Stomach (tissue), 4 donors: ENCODE results near the gene FDXR.

Experiments
- POLR2A ChIP-seq, 4 donors: fragments of 450-650 bp; IDR thresholded peaks; one replicate each; pipeline ENCODE4 v1.6.1; 2016; ENCODE audit warnings: antibody characterized with exemption in 4 of 4, control low read depth in 2 of 4, mild to moderate bottlenecking in 1 of 4, moderate library complexity in 1 of 4
- POLR2AphosphoS5 ChIP-seq, 3 donors: sonication (generic); formaldehyde crosslinking; IDR thresholded peaks; one replicate each; pipeline ENCODE4 v1.6.1; 2016; ENCODE audit warnings: antibody characterized with exemption in 3 of 3
- TF ChIP-seq, protein P1 (sequence below), 7 experiments: fragments of 450-650 bp in 4 of 7; fragments of 200-600 bp in 3 of 7; sonication (generic) in 3 of 7; IDR thresholded peaks; one replicate each; pipeline ENCODE4 v1.5.1; 2016 to 2019; ENCODE audit warnings: antibody characterized with exemption in 7 of 7, control low read depth in 2 of 7, mild to moderate bottlenecking in 1 of 7

DNA sequence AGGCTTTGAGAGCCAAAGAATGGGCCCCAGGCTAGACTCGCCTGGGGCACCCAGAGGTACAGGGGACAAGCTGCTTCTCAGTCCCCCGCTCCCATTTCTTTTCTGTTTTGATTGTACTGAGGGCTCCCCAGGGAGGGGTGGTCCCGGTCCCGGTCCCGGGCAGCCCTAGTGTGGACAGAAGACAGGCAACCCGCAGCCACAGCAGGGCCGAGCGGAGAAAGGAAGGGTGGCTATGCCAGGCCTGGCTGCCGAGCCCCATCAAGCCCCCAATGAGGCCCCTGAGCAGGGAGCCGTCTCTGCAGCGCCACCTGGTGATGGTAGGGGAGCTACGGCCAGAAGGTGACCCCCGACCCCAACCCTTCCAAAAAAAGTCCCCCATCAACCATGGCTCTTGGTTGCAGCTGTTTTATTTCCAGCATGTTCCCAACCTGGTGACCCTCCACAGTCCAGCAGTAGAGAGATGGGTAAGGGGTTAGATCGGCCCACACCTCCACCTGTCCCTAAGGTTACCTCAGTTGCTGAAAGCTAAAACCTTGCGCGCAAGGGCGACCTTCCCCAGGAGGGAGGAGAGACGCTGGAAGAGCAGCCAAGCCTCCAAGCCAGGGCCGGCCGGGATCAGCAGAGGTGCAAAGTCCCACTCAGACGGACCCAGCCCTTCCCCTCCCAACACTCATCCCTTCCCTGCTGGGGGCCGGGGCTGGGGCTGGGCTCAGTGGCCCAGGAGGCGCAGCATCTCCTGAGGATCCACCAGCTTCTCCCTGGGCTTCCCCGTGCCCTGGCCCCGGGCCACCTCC is 10.5 kb downstream of the FDXR start:
- TF ChIP-seq POLR2A (IDR thresholded peaks at IDR 0.05): no peak
- TF ChIP-seq, protein P1, sequence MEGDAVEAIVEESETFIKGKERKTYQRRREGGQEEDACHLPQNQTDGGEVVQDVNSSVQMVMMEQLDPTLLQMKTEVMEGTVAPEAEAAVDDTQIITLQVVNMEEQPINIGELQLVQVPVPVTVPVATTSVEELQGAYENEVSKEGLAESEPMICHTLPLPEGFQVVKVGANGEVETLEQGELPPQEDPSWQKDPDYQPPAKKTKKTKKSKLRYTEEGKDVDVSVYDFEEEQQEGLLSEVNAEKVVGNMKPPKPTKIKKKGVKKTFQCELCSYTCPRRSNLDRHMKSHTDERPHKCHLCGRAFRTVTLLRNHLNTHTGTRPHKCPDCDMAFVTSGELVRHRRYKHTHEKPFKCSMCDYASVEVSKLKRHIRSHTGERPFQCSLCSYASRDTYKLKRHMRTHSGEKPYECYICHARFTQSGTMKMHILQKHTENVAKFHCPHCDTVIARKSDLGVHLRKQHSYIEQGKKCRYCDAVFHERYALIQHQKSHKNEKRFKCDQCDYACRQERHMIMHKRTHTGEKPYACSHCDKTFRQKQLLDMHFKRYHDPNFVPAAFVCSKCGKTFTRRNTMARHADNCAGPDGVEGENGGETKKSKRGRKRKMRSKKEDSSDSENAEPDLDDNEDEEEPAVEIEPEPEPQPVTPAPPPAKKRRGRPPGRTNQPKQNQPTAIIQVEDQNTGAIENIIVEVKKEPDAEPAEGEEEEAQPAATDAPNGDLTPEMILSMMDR (IDR thresholded peaks at IDR 0.05): peak in 5 of 7 experiments; percentile 52 to 68 (median 57)
- no peak for TF ChIP-seq POLR2AphosphoS5 (IDR thresholded peaks at IDR 0.05)
